Measurements from ENCODE around the gene CFAP46.

DNA sequence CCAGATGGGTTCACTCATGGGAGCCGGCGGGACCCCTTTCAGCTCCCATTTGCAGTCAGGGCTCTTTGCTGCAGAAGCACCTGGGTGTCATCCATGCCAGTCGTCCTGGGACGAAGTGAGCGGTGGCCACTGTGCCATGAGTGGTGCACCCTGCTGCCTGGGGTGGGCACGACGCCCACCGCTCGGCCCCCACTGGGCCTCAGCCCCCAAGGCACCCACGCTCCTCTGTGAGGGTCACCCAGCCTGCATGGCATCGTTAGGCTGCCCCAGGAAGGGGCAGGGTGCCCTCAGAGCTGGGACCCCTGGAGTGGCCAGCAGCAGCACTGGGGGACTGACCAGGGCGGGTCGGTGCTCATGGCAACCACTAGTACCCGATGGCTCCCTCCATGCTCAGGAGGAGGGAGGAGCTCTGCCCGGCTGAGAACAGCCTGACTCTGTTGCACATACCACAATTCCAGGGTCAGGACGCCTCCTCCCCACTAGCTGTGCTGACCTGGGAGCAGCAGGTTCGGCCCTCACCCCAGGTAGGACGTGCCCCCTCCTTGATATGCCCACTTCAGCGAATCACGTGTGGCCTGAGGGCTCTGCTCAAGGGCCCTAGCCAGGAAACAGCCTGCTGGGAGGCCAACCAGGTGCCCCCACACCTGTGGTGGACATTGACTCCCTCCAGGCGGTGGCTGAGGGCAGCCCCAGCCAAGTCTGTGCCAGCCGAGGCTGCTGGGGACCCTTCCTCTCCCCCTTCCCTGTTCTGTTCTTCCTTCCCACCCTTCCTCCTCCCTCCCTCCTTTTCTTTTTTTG is 28.5 kb upstream of the CFAP46 start:
- TF ChIP-seq EP300 (IDR thresholded peaks at IDR 0.05; ENCODE audit: borderline replicate concordance in 1 of 2, low read depth in 1 of 2, low read length in 1 of 2) (no peak), POLR2AphosphoS5 (IDR thresholded peaks at IDR 0.05; ENCODE audit: low read depth, low read length) (no peak), CTCF (IDR thresholded peaks at IDR 0.05) (no peak), EZH2phosphoT487 (IDR thresholded peaks at IDR 0.05; ENCODE audit: borderline replicate concordance, low read depth) (no peak), ZBTB33 (IDR thresholded peaks at IDR 0.05; ENCODE audit: borderline replicate concordance, low read depth) (no peak), MEF2A (IDR thresholded peaks at IDR 0.05; ENCODE audit: borderline replicate concordance, low read depth) (no peak), PBX3 (IDR thresholded peaks at IDR 0.05) (no peak), RFX5 (IDR thresholded peaks at IDR 0.05; ENCODE audit: low read length) (no peak)
- TF ChIP-seq, protein P1, sequence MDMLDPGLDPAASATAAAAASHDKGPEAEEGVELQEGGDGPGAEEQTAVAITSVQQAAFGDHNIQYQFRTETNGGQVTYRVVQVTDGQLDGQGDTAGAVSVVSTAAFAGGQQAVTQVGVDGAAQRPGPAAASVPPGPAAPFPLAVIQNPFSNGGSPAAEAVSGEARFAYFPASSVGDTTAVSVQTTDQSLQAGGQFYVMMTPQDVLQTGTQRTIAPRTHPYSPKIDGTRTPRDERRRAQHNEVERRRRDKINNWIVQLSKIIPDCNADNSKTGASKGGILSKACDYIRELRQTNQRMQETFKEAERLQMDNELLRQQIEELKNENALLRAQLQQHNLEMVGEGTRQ (IDR thresholded peaks at IDR 0.05; ENCODE audit: borderline replicate concordance, low read depth, low read length), result no peak
- TF ChIP-seq, protein P2, sequence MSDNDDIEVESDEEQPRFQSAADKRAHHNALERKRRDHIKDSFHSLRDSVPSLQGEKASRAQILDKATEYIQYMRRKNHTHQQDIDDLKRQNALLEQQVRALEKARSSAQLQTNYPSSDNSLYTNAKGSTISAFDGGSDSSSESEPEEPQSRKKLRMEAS (IDR thresholded peaks at IDR 0.05; ENCODE audit: low read depth), result no peak
